OCI-LY3 (cell line): Measurements from ENCODE around the gene DIAPH2.

Source experiments
- H2AFZ ChIP-seq: fragments of 200-600, 300-600 bp; shearing (Covaris generic); 2 replicates; pipeline ENCODE4 v1.6.0; 2014; ENCODE audit warnings: antibody characterized with exemption, low read depth, low read length
- H3K27ac ChIP-seq: fragments of 200-600, 300-600 bp; sonication (generic); 2 replicates; pipeline ENCODE4 v1.5.1; 2014; ENCODE audit warnings: mild to moderate bottlenecking, low read length, moderate library complexity, mixed read lengths
- H3K27me3 ChIP-seq: fragments of 200-600, 300-600 bp; sonication (generic); 2 replicates; pipeline ENCODE4 v1.6.1; 2014; ENCODE audit warnings: low read depth, low read length, mixed read lengths
- H3K36me3 ChIP-seq: fragments of 200-600, 300-600 bp; sonication (generic); replicated peaks from 2 replicates; pipeline ENCODE3; 2014; ENCODE audit warnings: low read depth, low read length, mixed read lengths
- H3K4me1 ChIP-seq: fragments of 300-600, 200-600 bp; sonication (generic); 2 replicates; pipeline ENCODE4 v1.6.1; 2014; ENCODE audit warnings: low read length, mixed read lengths
- H3K4me2 ChIP-seq: fragments of 200-600, 300-600 bp; sonication (generic); 2 replicates; pipeline ENCODE4 v1.6.1; 2014; ENCODE audit warnings: low read length, mixed read lengths
- H3K4me3 ChIP-seq: fragments of 300-600, 200-600 bp; sonication (generic); 2 replicates; pipeline ENCODE4 v1.5.1; 2014; ENCODE audit warnings: antibody characterized with exemption, mild to moderate bottlenecking, low read length, moderate library complexity
- H3K79me2 ChIP-seq: fragments of 300-600, 200-600 bp; shearing (Covaris generic); 2 replicates; pipeline ENCODE4 v1.6.1; 2014; ENCODE audit warnings: mild to moderate bottlenecking, low read length, mixed read lengths
- H3K9ac ChIP-seq: fragments of 300-600, 200-600 bp; shearing (Covaris generic); 2 replicates; pipeline ENCODE4 v1.6.0; 2014; ENCODE audit warnings: mild to moderate bottlenecking, low read length, moderate library complexity
- H3K9me3 ChIP-seq: fragments of 200-600, 300-600 bp; shearing (Covaris generic); 2 replicates; pipeline ENCODE4 v1.6.1; 2014; ENCODE audit warnings: low read length, mixed read lengths; ENCODE audit not compliant: insufficient read depth
- H4K20me1 ChIP-seq: fragments of 200-600, 300-600 bp; sonication (generic); 2 replicates; pipeline ENCODE4 v1.6.1; 2016; ENCODE audit warnings: low read length, mixed read lengths; ENCODE audit not compliant: insufficient read depth
- EZH2phosphoT487 ChIP-seq: fragments of 200-600 bp; shearing (Covaris generic); IDR thresholded peaks from 2 replicates; pipeline ENCODE4 v1.6.1; 2018; ENCODE audit warnings: antibody characterized with exemption, mixed run types, low read depth
- TF ChIP-seq, protein P1 (sequence below): fragments of 200-600, 300-600 bp; sonication (generic); IDR thresholded peaks from 2 replicates; pipeline ENCODE4 v1.5.1; 2014; ENCODE audit warnings: antibody characterized with exemption, low read length, low read depth

DIAPH2 gene

DNA sequence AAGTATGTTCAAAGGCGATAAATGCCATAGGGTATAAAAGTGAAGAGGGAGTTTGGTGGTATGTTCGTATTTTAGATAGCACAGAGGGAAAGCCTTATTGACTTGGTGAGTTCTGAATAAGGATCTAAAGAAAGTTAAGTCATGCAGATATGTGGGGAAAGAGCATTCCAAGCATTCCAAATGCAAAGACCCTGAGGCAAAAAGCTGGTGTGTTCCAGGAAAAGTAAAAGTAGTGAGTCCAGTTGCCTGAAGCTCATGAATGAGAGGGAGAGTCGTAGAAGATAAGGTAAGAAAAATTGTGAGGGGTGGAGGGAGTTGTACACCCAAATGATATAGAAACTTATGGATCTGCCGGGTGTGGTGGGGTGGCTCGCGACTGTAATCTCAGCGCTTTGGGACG is 625.7 kb downstream of the DIAPH2 start:
- Histone ChIP-seq H2AFZ (no peak overlapping the region), H3K27ac (no peak overlapping the region), H3K4me2 (no peak overlapping the region), H3K79me2 (no peaks in the 10 kb centered on the region), H4K20me1 (no peaks in the 10 kb centered on the region), H3K9me3 (no peaks in the 10 kb centered on the region), H3K4me3 (no peak overlapping the region), H3K27me3 (no peaks in the 10 kb centered on the region), H3K36me3 (no peaks in the 10 kb centered on the region), H3K9ac (no peak overlapping the region), H3K4me1 (no peaks in the 10 kb centered on the region)
- TF ChIP-seq, protein P1, sequence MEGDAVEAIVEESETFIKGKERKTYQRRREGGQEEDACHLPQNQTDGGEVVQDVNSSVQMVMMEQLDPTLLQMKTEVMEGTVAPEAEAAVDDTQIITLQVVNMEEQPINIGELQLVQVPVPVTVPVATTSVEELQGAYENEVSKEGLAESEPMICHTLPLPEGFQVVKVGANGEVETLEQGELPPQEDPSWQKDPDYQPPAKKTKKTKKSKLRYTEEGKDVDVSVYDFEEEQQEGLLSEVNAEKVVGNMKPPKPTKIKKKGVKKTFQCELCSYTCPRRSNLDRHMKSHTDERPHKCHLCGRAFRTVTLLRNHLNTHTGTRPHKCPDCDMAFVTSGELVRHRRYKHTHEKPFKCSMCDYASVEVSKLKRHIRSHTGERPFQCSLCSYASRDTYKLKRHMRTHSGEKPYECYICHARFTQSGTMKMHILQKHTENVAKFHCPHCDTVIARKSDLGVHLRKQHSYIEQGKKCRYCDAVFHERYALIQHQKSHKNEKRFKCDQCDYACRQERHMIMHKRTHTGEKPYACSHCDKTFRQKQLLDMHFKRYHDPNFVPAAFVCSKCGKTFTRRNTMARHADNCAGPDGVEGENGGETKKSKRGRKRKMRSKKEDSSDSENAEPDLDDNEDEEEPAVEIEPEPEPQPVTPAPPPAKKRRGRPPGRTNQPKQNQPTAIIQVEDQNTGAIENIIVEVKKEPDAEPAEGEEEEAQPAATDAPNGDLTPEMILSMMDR: no peak

DNA sequence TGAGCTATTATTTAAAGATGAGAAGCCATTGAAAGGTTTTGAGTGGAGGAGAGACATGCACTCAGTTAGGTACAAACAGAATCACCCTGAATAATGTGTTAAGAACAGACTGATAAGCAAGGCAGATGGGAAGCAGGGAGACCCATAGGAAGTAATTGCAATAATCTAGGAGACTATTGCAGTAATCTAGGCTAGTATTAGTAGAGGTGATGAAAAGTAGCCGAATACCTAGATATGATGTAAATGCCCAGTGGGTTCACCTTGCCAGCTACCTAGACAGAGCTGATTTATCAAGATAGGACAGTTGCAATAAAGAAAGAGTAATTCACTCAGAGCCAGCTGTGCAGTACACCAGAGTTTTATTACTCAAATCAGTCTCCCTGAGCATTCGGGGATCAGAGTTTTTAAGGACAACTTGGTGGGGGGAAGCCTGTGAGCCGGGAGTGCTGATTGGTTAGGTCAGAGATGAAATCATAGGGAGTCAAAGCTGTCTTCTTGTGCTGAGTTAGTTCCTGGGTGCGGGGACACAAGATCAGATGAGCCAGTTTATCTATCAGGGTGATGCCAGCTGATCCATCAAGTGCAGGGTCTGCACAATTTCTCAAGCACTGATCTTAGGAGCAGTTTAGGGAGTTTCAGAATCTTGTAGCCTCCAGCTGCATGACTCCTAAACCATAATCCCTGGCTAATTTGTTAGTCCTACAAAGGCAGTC is 626.6 kb downstream of the DIAPH2 start:
- Histone ChIP-seq H3K4me1 (no peaks in the 10 kb centered on the region), H3K36me3 (no peaks in the 10 kb centered on the region), H3K4me2 (no peak overlapping the region), H2AFZ (no peak overlapping the region), H3K9ac (no peak overlapping the region), H3K9me3 (no peaks in the 10 kb centered on the region), H4K20me1 (no peaks in the 10 kb centered on the region), H3K4me3 (no peak overlapping the region), H3K79me2 (no peaks in the 10 kb centered on the region), H3K27ac (no peak overlapping the region), H3K27me3 (no peaks in the 10 kb centered on the region)
- TF ChIP-seq EZH2phosphoT487: no peak
- TF ChIP-seq, protein P1: no peak

DNA sequence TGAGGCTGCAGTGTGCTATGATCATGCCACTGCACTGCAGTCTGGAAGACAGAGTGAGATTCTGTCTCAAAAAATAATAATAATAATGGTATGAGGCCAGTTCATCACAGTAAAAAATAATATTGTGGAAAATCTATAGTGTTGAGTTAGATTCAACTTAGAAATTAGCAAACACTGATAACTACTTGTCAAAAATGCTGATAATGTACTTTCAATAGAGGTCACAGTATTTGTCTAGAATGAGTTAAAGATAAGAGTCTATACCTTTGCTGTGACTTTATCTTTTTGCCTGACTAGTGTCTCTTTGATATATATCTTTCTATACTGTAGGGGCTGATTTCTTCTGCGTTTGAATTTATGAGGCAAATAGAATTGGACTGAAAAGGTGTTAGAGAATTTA is 629.7 kb downstream of the DIAPH2 start:
- no peak overlapping the region for H3K4me3 ChIP-seq
- no peaks in the 10 kb centered on the region for H3K9me3 ChIP-seq
- no peaks in the 10 kb centered on the region for H3K36me3 ChIP-seq
- no peaks in the 10 kb centered on the region for H4K20me1 ChIP-seq
- H3K9ac ChIP-seq: no peak overlapping the region
- no peaks in the 10 kb centered on the region for H3K79me2 ChIP-seq
- no peak overlapping the region for H3K27ac ChIP-seq
- H3K4me1 ChIP-seq: no peaks in the 10 kb centered on the region
- no peaks in the 10 kb centered on the region for H3K27me3 ChIP-seq
- no peak overlapping the region for H2AFZ ChIP-seq
- TF ChIP-seq, protein P1: no peak
- TF ChIP-seq EZH2phosphoT487: no peak
- no peak overlapping the region for H3K4me2 ChIP-seq

DNA sequence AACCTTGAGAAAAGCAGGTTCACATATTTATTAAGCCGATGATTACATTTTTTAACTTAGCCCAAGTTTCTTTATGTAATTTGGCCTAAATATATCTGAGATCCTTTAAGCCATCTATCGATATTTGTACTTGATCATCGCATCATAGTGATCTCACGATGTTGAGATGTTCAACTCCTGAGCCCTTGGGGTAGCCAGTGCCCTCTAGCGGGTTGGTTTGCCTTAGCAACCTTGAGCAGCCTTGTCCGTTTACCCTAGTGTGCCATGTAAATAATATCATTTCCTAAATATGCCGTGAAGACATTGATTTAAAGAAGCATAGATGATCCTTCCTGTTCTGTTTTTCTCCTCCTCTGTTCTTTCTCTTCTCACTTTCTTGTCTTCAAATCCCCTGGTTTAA is 631.3 kb downstream of the DIAPH2 start:
- no peak overlapping the region for H3K4me2 ChIP-seq
- no peak overlapping the region for H3K4me3 ChIP-seq
- H2AFZ ChIP-seq: no peak overlapping the region
- H3K27ac ChIP-seq: no peak overlapping the region
- no peaks in the 10 kb centered on the region for H3K79me2 ChIP-seq
- no peaks in the 10 kb centered on the region for H3K4me1 ChIP-seq
- no peaks in the 10 kb centered on the region for H3K9me3 ChIP-seq
- H3K9ac ChIP-seq: no peak overlapping the region
- no peaks in the 10 kb centered on the region for H4K20me1 ChIP-seq
- TF ChIP-seq EZH2phosphoT487: no peak
- TF ChIP-seq, protein P1: no peak
- no peaks in the 10 kb centered on the region for H3K27me3 ChIP-seq
- H3K36me3 ChIP-seq: no peaks in the 10 kb centered on the region
